ENCODE measurements around the gene LAMTOR2. TPM values are rescaled to one million over a fixed set of nuclear protein-coding genes. Genes with fewer than 3 reads are reported as not detected.

LAMTOR2 gene
- total and polyA plus RNA-seq, 10 of the 15 experiments (the other 5 are each of a cell fraction or from before 2014, with no cell fraction given), result 71.9 to 264 (median 97.0) TPM

DNA sequence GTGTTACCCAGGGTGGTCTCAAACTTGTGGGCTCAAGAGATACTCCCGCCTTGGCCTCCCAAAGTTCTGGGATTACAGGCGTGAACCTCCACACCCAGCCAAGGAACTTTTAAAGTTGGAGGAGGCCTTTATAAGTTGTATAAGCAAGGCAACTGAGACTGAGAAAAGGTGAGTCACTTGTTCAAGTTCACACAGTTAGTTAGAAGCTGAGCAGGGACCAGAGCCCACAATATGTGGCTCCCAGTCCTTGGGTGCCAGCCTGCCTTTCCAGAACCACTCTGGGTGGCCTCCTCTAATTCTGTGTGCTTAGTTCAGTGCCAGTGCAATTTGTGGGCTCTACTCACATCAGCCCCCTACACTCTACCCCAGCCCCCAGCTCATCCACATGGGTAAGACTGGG lies 10.0 kb downstream of the LAMTOR2 start:
- RAD21 ChIA-PET (ENCODE audit: unreplicated experiment), result interaction anchor here (0.7 to 5.1 kb wide), 13 partner anchors 32 to 130 kb away, joined by 3 to 68 read pairs (median 6); partner anchors contain the start of genes ARHGEF2 and KHDC4
- Histone ChIP-seq H3K79me2 (ENCODE audit: control insufficient read depth, insufficient read depth, low read length) (no peaks in the 10 kb centered on the region), H3K9ac (ENCODE audit: control insufficient read depth, insufficient read depth, low read length) (no peak overlapping the region), H3K36me3 (ENCODE audit: control insufficient read depth in 2 of 2, insufficient read depth in 2 of 2, low read length in 1 of 2) (no peaks in the 10 kb centered on the region), H4K20me1 (ENCODE audit: control insufficient read depth, insufficient read depth) (no peaks in the 10 kb centered on the region), H3K9me3 (replicated peaks; ENCODE audit: control insufficient read depth, insufficient read depth, low read length) (no peaks in the 10 kb centered on the region), H2AFZ (ENCODE audit: control insufficient read depth, low read depth, low read length) (no peak overlapping the region), H3K27ac (ENCODE audit: control insufficient read depth, insufficient read depth) (no peak overlapping the region), H3K4me2 (ENCODE audit: control insufficient read depth, insufficient read depth) (no peak overlapping the region), H3K27me3 (replicated peaks in 1 of 2; ENCODE audit: control insufficient read depth in 2 of 2, insufficient read depth in 2 of 2, low read length in 1 of 2) (no peaks in the 10 kb centered on the region), H3K4me1 (ENCODE audit: control insufficient read depth, insufficient read depth, low read length) (no peaks in the 10 kb centered on the region), H3K4me3 (no peak overlapping the region)
- intact Hi-C loops (cut with micrococcal nuclease; ENCODE audit: unreplicated experiment), result no loop called here
- DNase-seq (ENCODE audit: low read depth, low spot score) (no peak), ATAC-seq (no peak), FAIRE-seq (no peak)
- CTCF ChIA-PET, result interaction anchor here (0.6 to 6.4 kb wide), 17 partner anchors 8 to 335 kb away, joined by 3 to 102 read pairs (median 14); partner anchors contain the start of genes GON4L, KHDC4 and SSR2
- in situ Hi-C loops (cut with MboI), result loop anchor here (5.0 kb wide), 1 partner anchor 132 kb away; the partner anchor contains the start of gene KHDC4
- no TSS peak for BruUV-seq (replicated peaks)
- POLR2A ChIA-PET, result interaction anchor here (0.6 to 2.2 kb wide), 10 partner anchors 13 to 469 kb away, joined by 3 to 8 read pairs (median 4); partner anchors contain the start of gene KHDC4
- SMC1A ChIA-PET (ENCODE audit: uncharacterized antibody, unreplicated experiment), result interaction anchor here (0.9 to 5.4 kb wide), 15 partner anchors 11 to 231 kb away, joined by 3 to 69 read pairs (median 4); partner anchors contain the start of genes KHDC4, RXFP4 and SSR2
- TF ChIP-seq YBX1 (IDR thresholded peaks at IDR 0.05) (no peak), MLLT1 (IDR thresholded peaks at IDR 0.05) (no peak), CHD4 (IDR thresholded peaks at IDR 0.05) (no peak), HSF1 (IDR thresholded peaks at IDR 0.05; ENCODE audit: low read depth, low read length) (no peak), PAX8 (IDR thresholded peaks at IDR 0.05) (no peak), SP1 (IDR thresholded peaks at IDR 0.05; ENCODE audit: low read depth, low read length) (no peak), MTA3 (IDR thresholded peaks at IDR 0.05; ENCODE audit: borderline replicate concordance, low read length) (no peak), EGR1 (IDR thresholded peaks at IDR 0.05; ENCODE audit: borderline replicate concordance in 1 of 2, low read depth in 2 of 2, low read length in 2 of 2) (no peak), JUNB (IDR thresholded peaks at IDR 0.05) (no peak), ZNF24 (IDR thresholded peaks at IDR 0.05) (no peak)
- TF ChIP-seq, protein P1, sequence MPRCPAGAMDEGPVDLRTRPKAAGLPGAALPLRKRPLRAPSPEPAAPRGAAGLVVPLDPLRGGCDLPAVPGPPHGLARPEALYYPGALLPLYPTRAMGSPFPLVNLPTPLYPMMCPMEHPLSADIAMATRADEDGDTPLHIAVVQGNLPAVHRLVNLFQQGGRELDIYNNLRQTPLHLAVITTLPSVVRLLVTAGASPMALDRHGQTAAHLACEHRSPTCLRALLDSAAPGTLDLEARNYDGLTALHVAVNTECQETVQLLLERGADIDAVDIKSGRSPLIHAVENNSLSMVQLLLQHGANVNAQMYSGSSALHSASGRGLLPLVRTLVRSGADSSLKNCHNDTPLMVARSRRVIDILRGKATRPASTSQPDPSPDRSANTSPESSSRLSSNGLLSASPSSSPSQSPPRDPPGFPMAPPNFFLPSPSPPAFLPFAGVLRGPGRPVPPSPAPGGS (IDR thresholded peaks at IDR 0.05; ENCODE audit: borderline replicate concordance, insufficient read depth, low read depth, low read length, poor library complexity, severe bottlenecking), result no peak
- TF ChIP-seq, protein P2, sequence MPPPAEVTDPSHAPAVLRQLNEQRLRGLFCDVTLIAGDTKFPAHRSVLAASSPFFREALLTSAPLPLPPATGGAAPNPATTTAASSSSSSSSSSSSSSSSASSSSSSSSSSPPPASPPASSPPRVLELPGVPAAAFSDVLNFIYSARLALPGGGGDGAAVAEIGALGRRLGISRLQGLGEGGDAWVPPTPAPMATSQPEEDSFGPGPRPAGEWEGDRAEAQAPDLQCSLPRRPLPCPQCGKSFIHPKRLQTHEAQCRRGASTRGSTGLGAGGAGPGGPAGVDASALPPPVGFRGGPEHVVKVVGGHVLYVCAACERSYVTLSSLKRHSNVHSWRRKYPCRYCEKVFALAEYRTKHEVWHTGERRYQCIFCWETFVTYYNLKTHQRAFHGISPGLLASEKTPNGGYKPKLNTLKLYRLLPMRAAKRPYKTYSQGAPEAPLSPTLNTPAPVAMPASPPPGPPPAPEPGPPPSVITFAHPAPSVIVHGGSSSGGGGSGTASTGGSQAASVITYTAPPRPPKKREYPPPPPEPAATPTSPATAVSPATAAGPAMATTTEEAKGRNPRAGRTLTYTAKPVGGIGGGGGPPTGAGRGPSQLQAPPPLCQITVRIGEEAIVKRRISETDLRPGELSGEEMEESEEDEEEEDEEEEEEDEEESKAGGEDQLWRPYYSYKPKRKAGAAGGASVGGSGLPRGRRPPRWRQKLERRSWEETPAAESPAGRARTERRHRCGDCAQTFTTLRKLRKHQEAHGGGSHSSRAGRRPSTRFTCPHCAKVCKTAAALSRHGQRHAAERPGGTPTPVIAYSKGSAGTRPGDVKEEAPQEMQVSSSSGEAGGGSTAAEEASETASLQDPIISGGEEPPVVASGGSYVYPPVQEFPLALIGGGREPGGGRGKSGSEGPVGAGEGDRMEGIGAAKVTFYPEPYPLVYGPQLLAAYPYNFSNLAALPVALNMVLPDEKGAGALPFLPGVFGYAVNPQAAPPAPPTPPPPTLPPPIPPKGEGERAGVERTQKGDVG (CRISPR knock-in tag; IDR thresholded peaks at IDR 0.05), result no peak
- WGBS (ENCODE audit: insufficient coverage, insufficient replicate concordance, low lambda C conversion rate, missing lambda C conversion rate), result 12% methylated on average over 2 of the region's 2 CpGs

All from GM12878 (cell line).